A673 (cell line): Measurements from ENCODE around the gene C5. TPM values are rescaled to one million over a fixed set of nuclear protein-coding genes. Genes with fewer than 3 reads are reported as not detected.

Experiments used
- BruUV-seq: library from RNA; stranded (reverse); fragments of 400-500 nt; replicated peaks from 2 replicates; lab custom pipeline; 2021; lab: Mats Ljungman, UMichigan
- CTCF ChIA-PET: fragments of 300-600 bp; sonication (Branson Sonifier 250); formaldehyde crosslinking; loops from one replicate; lab custom pipeline; 2022; ENCODE audit warnings: antibody characterized with exemption; lab: Charles Lee
- POLR2A ChIA-PET: fragments of 300-600 bp; sonication (Branson Sonifier 250); formaldehyde crosslinking; loops from one replicate; lab custom pipeline; 2022; ENCODE audit warnings: antibody characterized with exemption; ENCODE audit not compliant: low non-redundant PET; lab: Charles Lee
- DNase-seq: peaks from one replicate; pipeline ENCODE4 v3.0.0-alpha.2; 2015; ENCODE audit warnings: low spot score
- H3K27ac ChIP-seq: fragments of 200-600 bp; sonication (generic); 2 replicates; pipeline ENCODE4 v1.5.1; 2016; ENCODE audit warnings: mixed run types, low read depth, mild to moderate bottlenecking, mixed read lengths, antibody characterized with exemption, low read length; ENCODE audit not compliant: poor library complexity, severe bottlenecking
- H3K27me3 ChIP-seq: fragments of 200-600 bp; sonication (generic); replicated peaks from 2 replicates; pipeline ENCODE4 v1.6.1; 2017; ENCODE audit warnings: mixed run types, low read depth, mild to moderate bottlenecking, mixed read lengths, antibody characterized with exemption, low read length; ENCODE audit not compliant: insufficient read depth, poor library complexity
- H3K36me3 ChIP-seq: fragments of 200-600 bp; sonication (generic); 2 replicates; pipeline ENCODE4 v1.6.1; 2016; ENCODE audit warnings: mixed run types, mild to moderate bottlenecking, mixed read lengths, antibody characterized with exemption, low read length; ENCODE audit not compliant: insufficient read depth, poor library complexity, severe bottlenecking
- H3K4me1 ChIP-seq: fragments of 200-600 bp; sonication (generic); 2 replicates; pipeline ENCODE4 v1.6.1; 2017; ENCODE audit warnings: mixed run types, mild to moderate bottlenecking, mixed read lengths, antibody characterized with exemption, low read length; ENCODE audit not compliant: insufficient read depth, poor library complexity, severe bottlenecking
- H3K4me3 ChIP-seq: fragments of 200-600 bp; sonication (generic); 2 replicates; pipeline ENCODE4 v1.5.1; 2016; ENCODE audit warnings: low read depth, mixed run types, mild to moderate bottlenecking, mixed read lengths, low read length; ENCODE audit not compliant: poor library complexity, severe bottlenecking
- H3K9me3 ChIP-seq: fragments of 200-600 bp; sonication (generic); 2 replicates; pipeline ENCODE4 v1.6.1; 2016; ENCODE audit warnings: mixed run types, low read depth, mild to moderate bottlenecking, mixed read lengths, antibody characterized with exemption, low read length; ENCODE audit not compliant: poor library complexity, severe bottlenecking
- CTCF ChIP-seq: fragments of 300-800, 200-600 bp; sonication (generic); conservative IDR thresholded peaks from 2 replicates; pipeline ENCODE4 v1.5.1; 2017; ENCODE audit warnings: low read depth, mild to moderate bottlenecking, antibody characterized with exemption, low read length, moderate library complexity, mixed read lengths
- EZH2 ChIP-seq: fragments of 200-600 bp; sonication (generic); IDR thresholded peaks from 2 replicates; pipeline ENCODE4 v1.6.1; 2017; ENCODE audit warnings: borderline replicate concordance, low read depth, mild to moderate bottlenecking, mixed read lengths, antibody characterized with exemption, low read length; ENCODE audit not compliant: poor library complexity, severe bottlenecking
- intact Hi-C: fragments of 100-400 bp; cut with micrococcal nuclease; formaldehyde crosslinking; loops from one replicate; pipeline ENCODE4 v1.10.0; 2022; ENCODE audit not compliant: unreplicated experiment
- total RNA-seq: library from RNA; stranded (reverse); gene quantifications from 2 replicates; pipeline ENCODE4 v1.2.3, GENCODE V29; 2021

The C5 gene
- total RNA-seq, 1 experiment from 2014 or later: 4.4 TPM

- ChIA-PET POLR2A (interaction anchor here (0.5 kb wide), 1 partner anchor 470 kb away, joined by 3 read pairs; no protein-coding TSS in a partner anchor), CTCF (no interaction called here)
- Histone ChIP-seq H3K4me3 (no peak overlapping the region), H3K9me3 (no peaks in the 10 kb centered on the region), H3K4me1 (peaks cover 18% of the 10 kb centered on the region), H3K27me3 (no peaks in the 10 kb centered on the region), H3K36me3 (no peaks in the 10 kb centered on the region), H3K27ac (no peak overlapping the region)
- DNase-seq: no peak
- TF ChIP-seq CTCF: no peak
- no peak for TF ChIP-seq EZH2
- intact Hi-C loops: no loop called here
- no TSS peak for BruUV-seq
Measured at GRCh38 chr9:120917929-120918762, 131.9 kb downstream of the C5 start.

- intact Hi-C loops: no loop called here
- Histone ChIP-seq H3K27me3 (no peaks in the 10 kb centered on the region), H3K36me3 (no peaks in the 10 kb centered on the region), H3K27ac (no peak overlapping the region), H3K4me3 (no peak overlapping the region), H3K9me3 (no peaks in the 10 kb centered on the region), H3K4me1 (peaks cover 18% of the 10 kb centered on the region)
- ChIA-PET CTCF (interaction anchor here (0.7 kb wide), 1 partner anchor 139 kb away, joined by 5 read pairs; no protein-coding TSS in a partner anchor), POLR2A (interaction anchor here (0.5 to 0.7 kb wide), 2 partner anchors 10 to 471 kb away, joined by 3 read pairs; partner anchors contain the start of gene TRAF1)
- BruUV-seq: no TSS peak
- no peak for TF ChIP-seq CTCF
- TF ChIP-seq EZH2: no peak
- DNase-seq: no peak
Measured at GRCh38 chr9:120916991-120917880, 132.8 kb downstream of the C5 start.

- Histone ChIP-seq H3K9me3 (no peaks in the 10 kb centered on the region), H3K27ac (no peak overlapping the region), H3K4me3 (no peak overlapping the region), H3K36me3 (no peaks in the 10 kb centered on the region), H3K27me3 (no peaks in the 10 kb centered on the region), H3K4me1 (peaks cover 18% of the 10 kb centered on the region)
- intact Hi-C loops: no loop called here
- BruUV-seq: no TSS peak
- peak; percentile 46 for DNase-seq
- TF ChIP-seq EZH2 (no peak), CTCF (peak; percentile 21; the same call in 1 of the 2 replicates)
- CTCF ChIA-PET: interaction anchor here (0.7 kb wide), 1 partner anchor 139 kb away, joined by 5 read pairs; no protein-coding TSS in a partner anchor
- POLR2A ChIA-PET: interaction anchor here (0.7 kb wide), 1 partner anchor 10 kb away, joined by 3 read pairs; the partner anchor contains the start of gene TRAF1
Measured at GRCh38 chr9:120916588-120916987, 133.5 kb downstream of the C5 start.
